H1 (cell line): Measurements from ENCODE around the gene DPH6. TPM values are rescaled to one million over a fixed set of nuclear protein-coding genes. Genes with fewer than 3 reads are reported as not detected.

Experiments used
- CTCF ChIA-PET: fragments of 300-600 bp; sonication (Branson Sonifier 250); formaldehyde crosslinking; loops from one replicate; lab custom pipeline; 2021; ENCODE audit not compliant: partially characterized antibody; lab: Charles Lee
- POLR2A ChIA-PET: fragments of 300-600 bp; sonication (Branson Sonifier 250); formaldehyde crosslinking; loops from one replicate; lab custom pipeline; 2021; ENCODE audit warnings: inconsistent platforms; ENCODE audit not compliant: partially characterized antibody; lab: Charles Lee
- DNase-seq, 2 experiments: peaks; one replicate each; pipeline versions ENCODE4 v3.0.0 to v3.0.0-alpha.2; 2010 to 2022; ENCODE audit warnings: low spot score in 2 of 2, low read depth in 1 of 2, mixed read lengths in 1 of 2
- FAIRE-seq: peaks from 2 replicates; lab custom pipeline; 2011; peaks lifted over from hg19 to GRCh38; lab: Jason Lieb, UNC
- H2AFZ ChIP-seq: 2 replicates; pipeline ENCODE4 v1.8.1; 2012; ENCODE audit warnings: low read length, inconsistent platforms
- H2AK5ac ChIP-seq: 2 replicates; pipeline ENCODE4 v1.6.1; 2013; ENCODE audit warnings: low read depth, low read length
- H2BK120ac ChIP-seq: replicated peaks from 2 replicates; pipeline ENCODE3; 2013; ENCODE audit warnings: low read depth, low read length, inconsistent platforms
- H2BK12ac ChIP-seq: 2 replicates; pipeline ENCODE4 v1.6.1; 2013; ENCODE audit warnings: low read depth, low read length
- H2BK15ac ChIP-seq: 2 replicates; pipeline ENCODE4 v1.6.1; 2013; ENCODE audit warnings: low read length
- H2BK20ac ChIP-seq: 2 replicates; pipeline ENCODE4 v1.6.1; 2013; ENCODE audit warnings: low read length
- H2BK5ac ChIP-seq: 2 replicates; pipeline ENCODE4 v1.6.1; 2013; ENCODE audit warnings: low read depth, low read length
- H3K14ac ChIP-seq: 2 replicates; pipeline ENCODE4 v1.6.1; 2013; ENCODE audit warnings: inconsistent platforms; ENCODE audit not compliant: insufficient read length
- H3K18ac ChIP-seq: 2 replicates; pipeline ENCODE4 v1.6.1; 2013; ENCODE audit warnings: low read length; ENCODE audit errors: extremely low read depth
- H3K23ac ChIP-seq: 2 replicates; pipeline ENCODE4 v1.6.1; 2013; ENCODE audit warnings: inconsistent platforms; ENCODE audit not compliant: insufficient read length
- H3K23me2 ChIP-seq: 2 replicates; pipeline ENCODE4 v1.6.1; 2013; ENCODE audit warnings: low read depth, low read length
- H3K27ac ChIP-seq: 2 replicates; pipeline ENCODE4 v1.6.1; 2011; ENCODE audit warnings: low read depth, low read length, inconsistent platforms
- H3K27me3 ChIP-seq, 4 experiments: replicated peaks in 1 of 4; 1 replicate in 1 of 4; 2 replicates in 3 of 4; pipeline versions ENCODE4 v1.6.1 to v1.8.1; 2011 to 2013; ENCODE audit warnings: low read length in 3 of 4, mild to moderate bottlenecking in 3 of 4, inconsistent platforms in 2 of 4, mixed read lengths in 2 of 4, moderate library complexity in 1 of 4; ENCODE audit not compliant: control insufficient read depth in 3 of 4, insufficient read depth in 3 of 4; ENCODE audit errors: extremely low read depth in 1 of 4
- H3K36me3 ChIP-seq, 4 experiments: 2 replicates each; pipeline versions ENCODE4 v1.6.1 to v1.8.1; 2011 to 2013; ENCODE audit warnings: mild to moderate bottlenecking in 4 of 4, low read length in 3 of 4, moderate library complexity in 2 of 4, control low read depth in 1 of 4, inconsistent platforms in 1 of 4; ENCODE audit not compliant: insufficient read depth in 4 of 4, control insufficient read depth in 2 of 4
- H3K4ac ChIP-seq: replicated peaks from 2 replicates; pipeline ENCODE3; 2013; ENCODE audit warnings: low read length, low read depth, mixed read lengths, inconsistent platforms; ENCODE audit not compliant: insufficient read length
- H3K4me1 ChIP-seq, 4 experiments: replicated peaks in 1 of 4; 1 replicate in 1 of 4; 2 replicates in 3 of 4; pipeline versions ENCODE4 v1.6.1 to v1.8.1; 2011 to 2013; ENCODE audit warnings: low read length in 3 of 4, inconsistent platforms in 2 of 4, mixed read lengths in 1 of 4; ENCODE audit not compliant: insufficient read depth in 4 of 4, control insufficient read depth in 3 of 4
- H3K4me2 ChIP-seq, 2 experiments: 2 replicates each; pipeline versions ENCODE4 v1.6.1 to v1.8.1; 2011 to 2013; ENCODE audit warnings: low read depth in 2 of 2, low read length in 2 of 2, control low read depth in 1 of 2, inconsistent platforms in 1 of 2, mild to moderate bottlenecking in 1 of 2; ENCODE audit not compliant: insufficient read depth in 1 of 2
- H3K4me3 ChIP-seq, 4 experiments: fragments of 200-600, 300-600 bp in 1 of 4; sonication (generic), shearing (Covaris generic), sonication (Bioruptor Twin) in 1 of 4; 2 replicates each; pipeline versions ENCODE4 v1.5.1 to v1.8.1; 2011 to 2016; ENCODE audit warnings: low read length in 4 of 4, low read depth in 3 of 4, control low read depth in 2 of 4, inconsistent platforms in 2 of 4, mild to moderate bottlenecking in 2 of 4, mixed read lengths in 1 of 4, moderate library complexity in 1 of 4; ENCODE audit not compliant: insufficient read depth in 2 of 4; ENCODE audit errors: extremely low read depth in 1 of 4
- H3K56ac ChIP-seq: replicated peaks from 2 replicates; pipeline ENCODE3; 2013; ENCODE audit warnings: low read depth, mild to moderate bottlenecking, mixed read lengths, low read length, inconsistent platforms; ENCODE audit not compliant: insufficient read length
- H3K79me1 ChIP-seq: 2 replicates; pipeline ENCODE4 v1.6.1; 2013; ENCODE audit warnings: low read depth, low read length, control low read depth
- H3K79me2 ChIP-seq, 2 experiments: 2 replicates each; pipeline versions ENCODE4 v1.6.1 to v1.8.1; 2012 to 2013; ENCODE audit warnings: low read length in 2 of 2, mild to moderate bottlenecking in 2 of 2, inconsistent platforms in 1 of 2; ENCODE audit not compliant: insufficient read depth in 2 of 2, control insufficient read depth in 1 of 2
- H3K9ac ChIP-seq, 4 experiments: replicated peaks in 1 of 4; 1 replicate in 1 of 4; 2 replicates in 3 of 4; pipeline versions ENCODE4 v1.6.1 to v1.8.1; 2011 to 2013; ENCODE audit warnings: low read depth in 3 of 4, low read length in 3 of 4, control low read depth in 2 of 4, mild to moderate bottlenecking in 2 of 4, moderate library complexity in 2 of 4, inconsistent platforms in 1 of 4; ENCODE audit errors: extremely low read depth in 1 of 4
- H3K9me3 ChIP-seq, 2 experiments: 2 replicates each; pipeline versions ENCODE4 v1.6.1 to v1.8.1; 2012 to 2013; ENCODE audit warnings: mild to moderate bottlenecking in 2 of 2, moderate library complexity in 2 of 2, control low read depth in 1 of 2, inconsistent platforms in 1 of 2, low read depth in 1 of 2, low read length in 1 of 2, mixed read lengths in 1 of 2; ENCODE audit not compliant: insufficient read depth in 2 of 2
- H4K20me1 ChIP-seq, 2 experiments: replicated peaks in 1 of 2; 2 replicates each; pipeline versions ENCODE3 to v1.8.1; 2011 to 2013; ENCODE audit warnings: inconsistent platforms in 2 of 2, low read length in 2 of 2, mild to moderate bottlenecking in 1 of 2; ENCODE audit not compliant: insufficient read depth in 2 of 2, control insufficient read depth in 1 of 2
- H4K5ac ChIP-seq: 2 replicates; pipeline ENCODE4 v1.6.1; 2013; ENCODE audit warnings: low read length, low read depth, mixed read lengths, inconsistent platforms; ENCODE audit not compliant: insufficient read length
- H4K8ac ChIP-seq: 2 replicates; pipeline ENCODE4 v1.8.0; 2013; ENCODE audit warnings: mild to moderate bottlenecking, moderate library complexity, low read length, inconsistent platforms; ENCODE audit not compliant: insufficient read depth; ENCODE audit errors: extremely low read depth
- H4K91ac ChIP-seq: replicated peaks from 2 replicates; pipeline ENCODE3; 2013; ENCODE audit warnings: low read length, mixed read lengths, inconsistent platforms; ENCODE audit not compliant: insufficient read length
- TAF7 ChIP-seq: optimal IDR thresholded peaks from 2 replicates; pipeline ENCODE3; 2011; ENCODE audit warnings: low read depth, mild to moderate bottlenecking, inconsistent platforms, low read length, moderate library complexity, borderline replicate concordance
- YY1 ChIP-seq: IDR thresholded peaks from 2 replicates; pipeline ENCODE4 v1.6.1; 2011; ENCODE audit warnings: low read depth, mild to moderate bottlenecking, low read length
- WGBS, 2 experiments: shearing (Covaris generic) in 1 of 2; methylation state at CpG; one replicate each; pipeline versions ENCODE4 v1.1.6 to v1.1.7; 2013 to 2015; ENCODE audit warnings: low lambda C conversion rate in 2 of 2, mixed read lengths in 2 of 2, inconsistent platforms in 1 of 2, low coverage in 1 of 2, missing lambda C conversion rate in 1 of 2; ENCODE audit not compliant: insufficient replicate concordance in 2 of 2, insufficient coverage in 1 of 2, insufficient read length in 1 of 2; ENCODE audit errors: extremely low coverage in 1 of 2, missing lambda C conversion rate in 1 of 2; 5-methylcytosine and 5-hydroxymethylcytosine counted together
- polyA plus RNA-seq, 7 experiments: library from polyadenylated mRNA; depleted of rRNA in 3 of 7; stranded (reverse) in 5 of 7; unstranded in 2 of 7; fragments of >200 nt in 5 of 7; fragments of 200-250 nt in 2 of 7; gene quantifications; 1 replicate in 5 of 7; 2 replicates in 1 of 7; 4 replicates in 1 of 7; pipeline versions ENCODE4 v1.2.1 to v1.2.3, GENCODE V29; 2011 to 2013; ENCODE audit warnings: missing spikeins in 2 of 7, mixed read lengths in 2 of 7
- total RNA-seq: library from RNA; stranded (reverse); fragmentation: NEBNext Ultra II Directional; extraction: Animal tissue kit (Norgen Biotek cat#: 25700); gene quantifications from 2 replicates; pipeline ENCODE4 v1.2.1, GENCODE V29; 2021

DPH6 gene
- total and polyA plus RNA-seq, 2 of the 8 experiments (the other 6 are each of a cell fraction or from before 2014, with no cell fraction given) = 21.6 to 30.5 TPM

DNA sequence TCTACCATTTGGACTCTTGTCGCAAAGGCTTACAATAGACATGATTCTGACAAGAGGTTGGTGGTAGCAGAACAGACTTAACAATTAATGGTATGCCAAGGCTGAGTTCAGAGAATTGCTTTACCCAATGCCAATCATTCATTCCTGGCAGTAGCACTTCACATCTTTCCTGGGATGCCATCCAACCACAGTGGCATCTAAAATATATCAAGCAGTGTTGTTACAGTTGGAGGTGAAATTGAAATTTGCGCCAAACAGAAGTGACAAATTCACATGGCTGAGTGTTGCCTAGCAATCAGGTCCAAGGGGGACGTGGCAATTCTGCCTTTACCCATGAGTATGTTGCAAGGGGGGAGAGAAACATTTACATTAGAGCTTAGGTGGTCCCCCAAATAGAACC lies 21.0 kb upstream of the DPH6 start:
- Histone ChIP-seq H3K56ac (no peak overlapping the region), H2AFZ (no peak overlapping the region), H3K9me3 (no peaks in the 10 kb centered on the region), H2BK15ac (no peak overlapping the region), H3K27me3 (no peaks in the 10 kb centered on the region), H3K4me1 (no peaks in the 10 kb centered on the region), H3K4me3 (no peak overlapping the region), H4K91ac (no peak overlapping the region), H4K8ac (no peak overlapping the region), H3K4me2 (no peak overlapping the region), H2BK20ac (no peak overlapping the region), H4K5ac (no peak overlapping the region), H2BK120ac (no peak overlapping the region), H3K23me2 (no peaks in the 10 kb centered on the region), H2BK12ac (no peak overlapping the region), H2BK5ac (no peak overlapping the region), H3K4ac (no peak overlapping the region), H3K18ac (no peak overlapping the region), H3K14ac (no peak overlapping the region), H3K36me3 (no peaks in the 10 kb centered on the region), H2AK5ac (no peak overlapping the region), H3K23ac (no peak overlapping the region), H3K27ac (no peak overlapping the region), H3K79me1 (no peaks in the 10 kb centered on the region), H3K9ac (no peak overlapping the region), H4K20me1 (no peaks in the 10 kb centered on the region)
- POLR2A ChIA-PET = no interaction called here
- CTCF ChIA-PET = interaction anchor here (0.9 kb wide), 1 partner anchor 10 kb away, joined by 3 read pairs; no protein-coding TSS in a partner anchor
- 94% methylated on average over 3 of the region's 3 CpGs; no CpG with 5 or more reads in 1 of the 2 experiments for WGBS, 2 experiments
- DNase-seq = no peak
- no peak for FAIRE-seq
- TF ChIP-seq TAF7 (no peak), YY1 (no peak)
- TF ChIP-seq, all 59 proteins: peak for 0
- H3K79me2 ChIP-seq = no peaks in the 10 kb centered on the region
